Upper lobe of left lung (tissue), 6 donors: ENCODE measurements around the gene P2RY13. TPM values are rescaled to one million over a fixed set of nuclear protein-coding genes. Genes with fewer than 3 reads are reported as not detected.

Experiments used
- ATAC-seq, 2 donors: fragments of 200-7000 bp; cut with Tn5 transposase; one replicate each; pipeline ENCODE4 v1.9.1; 2022; ENCODE audit warnings: mild to moderate bottlenecking in 2 of 2, moderate library complexity in 2 of 2; ENCODE audit not compliant: low FRiP score in 2 of 2
- DNase-seq, 2 donors: peaks; one replicate each; pipeline ENCODE4 v3.0.0-alpha.2; 2019 to 2020
- H3K27ac ChIP-seq, 4 donors: fragments of 200-600 bp; sonication (generic); one replicate each; pipeline ENCODE4 v1.5.1; 2016 to 2019
- H3K27me3 ChIP-seq, 4 donors: fragments of 200-600 bp; sonication (generic); one replicate each; pipeline ENCODE4 v1.5.1; 2017 to 2019
- H3K36me3 ChIP-seq, 4 donors: fragments of 200-600 bp; sonication (generic); one replicate each; pipeline ENCODE4 v1.5.1; 2016 to 2019
- H3K4me1 ChIP-seq, 4 donors: fragments of 200-600 bp; sonication (generic); one replicate each; pipeline ENCODE4 v1.5.1; 2018 to 2019
- H3K4me3 ChIP-seq, 4 donors: fragments of 200-600 bp; sonication (generic); one replicate each; pipeline ENCODE4 v1.5.1; 2017 to 2019; ENCODE audit warnings: mild to moderate bottlenecking in 2 of 4, moderate library complexity in 1 of 4
- H3K9me3 ChIP-seq, 4 donors: fragments of 200-600 bp; sonication (generic); one replicate each; pipeline ENCODE4 v1.5.1; 2018 to 2019
- CTCF ChIP-seq, 6 experiments: fragments of 450-650 bp in 4 of 6; fragments of 200-600 bp in 2 of 6; sonication (generic) in 2 of 6; IDR thresholded peaks; one replicate each; pipeline ENCODE4 v1.5.1; 2016 to 2019; ENCODE audit warnings: antibody characterized with exemption in 6 of 6
- EP300 ChIP-seq, 4 donors: sonication (generic); formaldehyde crosslinking; IDR thresholded peaks; one replicate each; pipeline ENCODE4 v1.5.1; 2017; ENCODE audit warnings: antibody characterized with exemption in 4 of 4, control low read depth in 2 of 4
- POLR2A ChIP-seq, 4 donors: fragments of 450-650 bp; IDR thresholded peaks; one replicate each; pipeline ENCODE4 v1.5.1; 2016 to 2017; ENCODE audit warnings: antibody characterized with exemption in 4 of 4, mild to moderate bottlenecking in 2 of 4
- POLR2AphosphoS5 ChIP-seq, 2 donors: sonication (generic); formaldehyde crosslinking; IDR thresholded peaks; one replicate each; pipeline ENCODE4 v1.5.1; 2017; ENCODE audit warnings: antibody characterized with exemption in 2 of 2
- WGBS, 2 donors: methylation state at CpG; one replicate each; pipeline ENCODE4 v1.1.5; 2017 to 2018; 5-methylcytosine and 5-hydroxymethylcytosine counted together
- total RNA-seq, 6 donors: library from RNA; depleted of rRNA in 4 of 6; stranded (reverse); fragments of >200 nt in 4 of 6; gene quantifications; one replicate each; pipeline versions ENCODE4 v1.1.0 to v1.2.1, GENCODE V29; 2016 to 2021
- donor health status: DM: no; HTN: no; CAD: no; lungs with moderate emphysema.
- donor health status: DM: no; HTN: yes; CAD: no; lungs with severe emphysema.

P2RY13 gene
- total RNA-seq, 6 donors from 2014 or later = 0.67 to 13.4 (median 3.2) TPM

GRCh38 chr3:151305060-151305774, 24.1 kb downstream of the P2RY13 start:
- DNase-seq (peak in 1 of 2 donors; percentile 74), ATAC-seq (peak; percentile 84)
- H3K4me3 ChIP-seq = no peak overlapping the region
- TF ChIP-seq POLR2A (IDR thresholded peaks at IDR 0.05) (no peak), CTCF (IDR thresholded peaks at IDR 0.05) (peak in 2 of 6 experiments; percentile 10 to 11), EP300 (IDR thresholded peaks at IDR 0.05) (no peak), POLR2AphosphoS5 (IDR thresholded peaks at IDR 0.05) (peak in 1 of 2 donors; percentile 14)
- no peaks in the 10 kb centered on the region for H3K9me3 ChIP-seq
- peak overlapping the region in 1 of 4 donors; percentile 17 for H3K27ac ChIP-seq
- no peaks in the 10 kb centered on the region for H3K27me3 ChIP-seq
- WGBS, 2 donors = 51 to 57% methylated on average over 7 of the region's 7 CpGs
- peaks cover 0 to 9% (median 1%) of the 10 kb centered on the region in 4 donors for H3K4me1 ChIP-seq
- no peaks in the 10 kb centered on the region for H3K36me3 ChIP-seq

- ATAC-seq (no peak), DNase-seq (no peak)
- Histone ChIP-seq H3K9me3 (no peaks in the 10 kb centered on the region), H3K27ac (no peak overlapping the region), H3K27me3 (no peaks in the 10 kb centered on the region), H3K4me1 (peaks cover 0 to 9% (median 1%) of the 10 kb centered on the region in 4 donors), H3K36me3 (no peaks in the 10 kb centered on the region), H3K4me3 (no peak overlapping the region)
- 69 to 72% methylated on average over 2 of the region's 2 CpGs for WGBS, 2 donors
- TF ChIP-seq POLR2AphosphoS5 (IDR thresholded peaks at IDR 0.05) (no peak), CTCF (IDR thresholded peaks at IDR 0.05) (no peak), EP300 (IDR thresholded peaks at IDR 0.05) (no peak), POLR2A (IDR thresholded peaks at IDR 0.05) (no peak)
Observed at GRCh38 chr3:151303751-151304150, 25.6 kb downstream of the P2RY13 start.

- Histone ChIP-seq H3K9me3 (no peaks in the 10 kb centered on the region), H3K27ac (no peak overlapping the region), H3K4me1 (peaks cover 0 to 9% (median 1%) of the 10 kb centered on the region in 4 donors), H3K36me3 (no peaks in the 10 kb centered on the region), H3K27me3 (no peaks in the 10 kb centered on the region), H3K4me3 (no peak overlapping the region)
- no peak for ATAC-seq
- 76 to 84% methylated on average over 3 of the region's 3 CpGs for WGBS, 2 donors
- TF ChIP-seq CTCF (IDR thresholded peaks at IDR 0.05) (no peak), POLR2AphosphoS5 (IDR thresholded peaks at IDR 0.05) (no peak), EP300 (IDR thresholded peaks at IDR 0.05) (no peak), POLR2A (IDR thresholded peaks at IDR 0.05) (no peak)
- DNase-seq = no peak
Observed at GRCh38 chr3:151301787-151302186, 27.6 kb downstream of the P2RY13 start.

GRCh38 chr3:151300539-151300938, 28.8 kb downstream of the P2RY13 start:
- Histone ChIP-seq H3K4me1 (peaks cover 0 to 9% (median 1%) of the 10 kb centered on the region in 4 donors), H3K4me3 (no peak overlapping the region), H3K27me3 (no peaks in the 10 kb centered on the region), H3K27ac (no peak overlapping the region), H3K9me3 (no peaks in the 10 kb centered on the region), H3K36me3 (no peaks in the 10 kb centered on the region)
- no peak for TF ChIP-seq CTCF (IDR thresholded peaks at IDR 0.05)
- TF ChIP-seq POLR2A (IDR thresholded peaks at IDR 0.05) = no peak
- TF ChIP-seq EP300 (IDR thresholded peaks at IDR 0.05) = no peak
- TF ChIP-seq POLR2AphosphoS5 (IDR thresholded peaks at IDR 0.05) = no peak
- ATAC-seq (no peak), DNase-seq (no peak)
- WGBS, 2 donors = 80 to 83% methylated on average over 1 of the region's 1 CpG

GRCh38 chr3:151299006-151299405, 30.3 kb downstream of the P2RY13 start:
- WGBS, 2 donors = 88 to 90% methylated on average over 2 of the region's 2 CpGs
- H3K27me3 ChIP-seq = no peaks in the 10 kb centered on the region
- TF ChIP-seq CTCF (IDR thresholded peaks at IDR 0.05) (no peak), POLR2A (IDR thresholded peaks at IDR 0.05) (no peak), EP300 (IDR thresholded peaks at IDR 0.05) (no peak), POLR2AphosphoS5 (IDR thresholded peaks at IDR 0.05) (no peak)
- DNase-seq (no peak), ATAC-seq (no peak)
- no peaks in the 10 kb centered on the region for H3K36me3 ChIP-seq
- no peaks in the 10 kb centered on the region for H3K4me1 ChIP-seq
- H3K27ac ChIP-seq = no peak overlapping the region
- no peaks in the 10 kb centered on the region for H3K9me3 ChIP-seq
- no peak overlapping the region for H3K4me3 ChIP-seq
